Omental fat pad (tissue), 4 donors: ENCODE results near the gene CDC42EP1. TPM values are rescaled to one million over a fixed set of nuclear protein-coding genes. Genes with fewer than 3 reads are reported as not detected.

ENCODE experiments used
- ATAC-seq: fragments of 150-250 bp; one replicate; pipeline ENCODE4 v1.9.1; 2016; ENCODE audit warnings: mild to moderate bottlenecking, moderate library complexity; ENCODE audit not compliant: low FRiP score
- DNase-seq: peaks from one replicate; pipeline ENCODE4 v3.0.0-alpha.2; 2019; ENCODE audit warnings: low spot score
- CTCF ChIP-seq, 3 donors: fragments of 450-650 bp; IDR thresholded peaks; one replicate each; pipeline ENCODE4 v1.5.1; 2016 to 2017; ENCODE audit warnings: antibody characterized with exemption in 3 of 3, mild to moderate bottlenecking in 3 of 3, moderate library complexity in 2 of 3
- total RNA-seq, 4 donors: library from RNA; depleted of rRNA; stranded (reverse); fragments of >200 nt; gene quantifications; one replicate each; pipeline ENCODE4 v1.1.0, GENCODE V29; 2016

The CDC42EP1 gene
- total RNA-seq, 4 donors from 2014 or later, result 33.1 to 63.0 (median 39.2) TPM

DNA sequence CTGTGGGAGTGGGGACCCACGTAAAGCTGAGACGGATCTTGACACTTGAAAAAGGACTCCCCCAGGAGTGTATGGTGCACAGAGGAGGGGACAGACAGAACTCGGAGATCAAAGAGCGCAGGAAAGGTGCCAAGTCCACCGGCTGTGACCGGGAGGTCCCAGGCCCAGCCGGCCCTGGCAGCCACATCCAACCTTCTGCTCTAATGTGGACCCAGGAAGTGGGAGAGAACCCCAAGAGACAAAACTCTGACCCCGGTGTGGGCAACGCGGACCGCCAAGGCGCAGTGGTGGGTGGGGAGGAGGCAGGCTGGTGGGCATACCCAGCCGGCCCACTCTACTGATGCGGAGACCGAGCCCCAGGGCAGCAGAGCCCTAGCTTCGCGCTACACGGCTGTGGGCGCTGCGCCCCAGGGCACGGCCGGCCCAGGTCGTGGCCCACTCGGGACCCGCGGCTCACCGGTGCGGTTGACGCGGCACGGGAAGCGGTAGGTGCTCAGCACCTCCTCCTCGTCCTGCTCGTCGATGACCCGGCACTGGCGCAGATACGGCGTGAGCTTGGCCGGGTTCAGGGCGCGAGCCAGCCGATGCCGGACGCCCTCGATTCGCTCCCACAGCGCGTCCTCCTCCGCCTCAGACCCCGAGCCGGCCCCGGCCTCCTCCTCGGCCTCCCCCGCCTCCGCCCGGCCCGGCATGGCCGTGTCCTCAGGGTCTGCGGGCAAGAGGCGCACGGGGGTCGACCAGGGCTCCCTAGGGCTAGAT lies 41.6 kb upstream of the CDC42EP1 start:
- TF ChIP-seq CTCF (IDR thresholded peaks at IDR 0.05), result no peak
- DNase-seq (no peak), ATAC-seq (peak; percentile 37)

- DNase-seq, result no peak
- ATAC-seq, result peak; percentile 30
- TF ChIP-seq CTCF (IDR thresholded peaks at IDR 0.05), result no peak
Measured at GRCh38 chr22:37519268-37520195, 40.7 kb upstream of the CDC42EP1 start, which contains the start of gene CARD10. TSS of gene CARD10 (minus strand) at chr22:37519415. CDS start at chr22:37519200, 215 bp downstream.

GRCh38 chr22:37520776-37521191 lies 39.5 kb upstream of the CDC42EP1 start:
- DNase-seq, result no peak
- no peak for TF ChIP-seq CTCF (IDR thresholded peaks at IDR 0.05)
- no peak for ATAC-seq

GRCh38 chr22:37521236-37521739 lies 39.0 kb upstream of the CDC42EP1 start:
- DNase-seq, result no peak
- no peak for ATAC-seq

DNA sequence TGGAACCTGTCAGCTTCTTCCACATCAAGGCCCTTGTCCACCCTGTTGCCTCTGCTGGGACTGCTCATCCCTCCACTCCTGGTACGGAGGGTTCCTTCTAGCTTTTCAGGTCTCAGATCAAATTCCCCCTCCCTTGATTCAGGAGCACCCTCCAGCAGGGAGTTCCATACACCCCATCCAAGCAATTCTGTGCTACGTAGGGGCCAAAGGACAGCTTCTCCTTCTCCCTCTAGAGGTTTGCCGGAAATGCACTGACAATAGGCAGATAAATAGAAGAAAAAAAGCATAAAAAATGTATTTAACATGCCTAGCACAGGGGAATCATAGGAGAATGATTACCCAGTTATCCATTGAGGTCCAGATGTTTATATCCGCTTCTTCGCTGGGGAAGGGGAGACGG lies 37.8 kb upstream of the CDC42EP1 start:
- ATAC-seq (no peak), DNase-seq (no peak)
- TF ChIP-seq CTCF (IDR thresholded peaks at IDR 0.05), result no peak

More at GRCh38 chr22:37521236-37521739, 39.0 kb upstream of the CDC42EP1 start:
- no peak for TF ChIP-seq CTCF (IDR thresholded peaks at IDR 0.05)

GRCh38 chr22:37525073-37525745 lies 35.1 kb upstream of the CDC42EP1 start:
- no peak for DNase-seq
- no peak for TF ChIP-seq CTCF (IDR thresholded peaks at IDR 0.05)
- peak; percentile 84 for ATAC-seq
